DMS 273 (cell line): ENCODE measurements around the gene RBP3.

Experiments
- DNase-seq: peaks from one replicate; lab custom pipeline; 2025; ENCODE audit not compliant: unreplicated experiment; lab: John Stamatoyannopoulos, UW

RBP3 gene

DNA sequence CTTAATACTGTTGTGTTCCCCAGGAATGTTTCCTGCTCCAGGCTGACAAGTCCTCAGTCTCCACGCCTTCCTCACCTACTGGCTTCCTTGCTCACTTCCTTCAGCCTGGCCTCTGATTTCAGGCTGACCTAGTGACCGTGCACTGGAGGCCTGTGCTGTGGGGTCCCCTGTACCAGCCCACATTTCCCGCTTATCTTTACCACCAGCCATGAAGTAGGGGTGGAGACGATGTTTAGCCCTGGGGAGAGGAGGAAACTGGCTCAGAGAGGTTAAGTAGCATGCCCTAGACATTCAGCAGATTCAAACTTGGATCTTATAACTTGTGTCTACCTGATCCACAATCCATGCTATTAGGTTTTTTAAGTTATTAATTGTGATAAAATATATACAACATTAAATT, 40.7 kb downstream of the RBP3 start:
- no peak for DNase-seq

DNA sequence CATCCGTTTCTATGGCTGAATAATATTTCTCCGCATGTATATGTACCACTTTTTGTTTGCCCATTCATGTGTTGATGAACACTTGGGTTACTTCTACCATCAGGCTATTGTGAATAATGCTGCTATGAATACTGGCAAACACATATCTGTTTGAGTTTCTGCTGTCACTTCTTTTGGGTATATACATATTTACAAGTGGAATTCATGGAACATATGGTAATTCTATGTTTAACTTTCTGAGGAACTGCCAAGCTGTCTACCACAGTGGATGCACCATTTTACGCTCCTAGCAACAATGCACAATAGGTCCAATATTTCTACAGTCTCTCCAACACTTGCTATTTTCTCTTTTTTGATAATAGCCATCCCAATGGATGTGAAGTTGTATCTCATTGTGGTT, 41.5 kb downstream of the RBP3 start:
- DNase-seq = no peak

DNA sequence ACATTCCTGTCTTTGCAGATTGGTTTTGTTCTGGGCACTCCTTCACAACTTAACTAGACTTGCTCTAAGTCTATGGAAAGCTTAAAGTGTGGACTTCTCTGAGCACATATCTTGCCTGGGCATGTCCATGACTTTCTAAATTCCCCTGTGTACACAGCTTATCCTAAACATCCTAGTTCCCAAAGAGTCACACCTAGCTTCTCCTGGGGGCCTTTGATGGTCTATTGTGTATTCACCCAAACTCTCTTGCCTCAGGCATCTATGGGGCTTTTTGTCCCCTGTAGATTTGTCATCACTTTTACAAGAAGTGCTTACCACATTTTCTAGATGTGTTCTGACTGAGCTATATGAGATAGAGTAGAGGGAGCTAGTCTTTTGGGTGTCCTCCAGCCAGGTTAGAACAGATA, 48.2 kb downstream of the RBP3 start:
- DNase-seq = no peak

DNA sequence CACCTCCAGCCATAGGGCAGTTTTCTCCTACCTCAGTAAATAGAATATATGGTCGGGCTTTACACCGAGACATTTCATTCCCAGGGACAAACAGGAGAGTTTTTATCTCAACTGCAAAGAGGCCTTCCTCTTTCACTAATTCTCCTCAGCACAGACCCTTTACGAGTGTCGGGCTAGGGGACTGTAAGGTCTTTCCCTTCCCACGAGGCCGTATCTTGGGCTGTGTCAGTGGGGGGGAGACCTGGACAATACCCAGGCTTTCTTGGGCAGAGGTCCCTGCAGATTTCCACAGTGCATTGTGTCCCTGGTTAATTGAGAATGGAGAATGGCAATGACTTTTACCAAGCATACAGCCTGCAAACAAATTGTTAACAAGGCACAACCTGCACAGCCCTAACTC, 49.1 kb downstream of the RBP3 start:
- no peak for DNase-seq

DNA sequence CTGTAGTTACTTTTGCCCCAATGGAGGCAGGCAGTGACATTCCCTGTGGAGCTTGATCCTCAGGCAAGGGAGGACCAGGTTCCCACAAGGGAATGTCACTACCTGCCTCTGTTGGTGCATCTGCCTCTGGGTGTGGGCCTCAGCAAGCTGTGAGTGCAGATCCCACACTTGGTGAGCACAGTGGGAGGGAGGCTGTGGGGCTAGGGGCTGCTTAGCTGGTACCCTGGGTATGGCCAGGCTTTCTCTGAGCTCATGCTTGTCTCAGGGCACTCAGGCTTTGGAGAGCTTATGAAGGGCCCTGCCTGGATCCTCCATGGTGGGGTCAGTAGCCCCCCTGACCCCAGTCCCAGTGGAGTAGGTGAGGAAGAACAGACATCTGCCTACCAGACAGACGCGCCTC, 52.1 kb downstream of the RBP3 start:
- no peak for DNase-seq

DNA sequence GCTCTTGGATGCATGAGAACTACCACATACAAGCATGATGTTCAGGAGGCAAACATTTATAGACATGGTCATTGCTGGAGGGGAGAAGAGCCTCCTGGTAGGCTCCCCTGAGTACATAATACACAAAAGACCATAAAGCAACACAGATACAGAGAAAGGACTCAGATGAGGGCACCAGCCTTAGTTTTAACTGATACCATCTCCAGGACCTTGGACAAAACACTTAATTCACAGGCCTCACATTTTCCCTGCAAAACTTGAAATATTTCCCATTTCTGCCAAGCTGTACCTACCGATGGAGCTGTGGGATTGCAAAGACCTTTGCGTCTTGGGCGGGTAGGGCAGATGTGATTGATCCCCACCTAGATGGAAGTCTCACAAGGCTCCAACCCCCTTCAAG, 52.6 kb downstream of the RBP3 start:
- no peak for DNase-seq

DNA sequence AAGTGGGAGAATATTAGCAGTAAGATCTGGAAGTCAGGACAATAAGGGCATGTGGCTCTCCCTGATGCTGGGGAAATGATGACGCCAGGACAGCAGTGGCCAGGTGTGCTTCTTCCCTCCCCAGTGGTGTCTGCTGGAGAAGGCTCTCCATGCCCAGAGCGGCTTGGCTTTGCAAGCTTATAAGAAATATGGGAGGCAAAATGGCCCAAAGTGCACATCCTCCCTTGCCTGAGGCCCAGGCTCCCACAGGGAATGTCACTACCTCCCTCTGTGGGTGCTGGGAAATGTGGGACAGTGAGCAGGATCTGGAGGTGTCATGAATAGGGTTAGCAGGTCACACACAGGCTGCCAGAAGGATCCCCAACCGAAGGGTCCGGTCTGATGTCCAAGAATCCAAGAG, 53.0 kb downstream of the RBP3 start:
- no peak for DNase-seq

DNA sequence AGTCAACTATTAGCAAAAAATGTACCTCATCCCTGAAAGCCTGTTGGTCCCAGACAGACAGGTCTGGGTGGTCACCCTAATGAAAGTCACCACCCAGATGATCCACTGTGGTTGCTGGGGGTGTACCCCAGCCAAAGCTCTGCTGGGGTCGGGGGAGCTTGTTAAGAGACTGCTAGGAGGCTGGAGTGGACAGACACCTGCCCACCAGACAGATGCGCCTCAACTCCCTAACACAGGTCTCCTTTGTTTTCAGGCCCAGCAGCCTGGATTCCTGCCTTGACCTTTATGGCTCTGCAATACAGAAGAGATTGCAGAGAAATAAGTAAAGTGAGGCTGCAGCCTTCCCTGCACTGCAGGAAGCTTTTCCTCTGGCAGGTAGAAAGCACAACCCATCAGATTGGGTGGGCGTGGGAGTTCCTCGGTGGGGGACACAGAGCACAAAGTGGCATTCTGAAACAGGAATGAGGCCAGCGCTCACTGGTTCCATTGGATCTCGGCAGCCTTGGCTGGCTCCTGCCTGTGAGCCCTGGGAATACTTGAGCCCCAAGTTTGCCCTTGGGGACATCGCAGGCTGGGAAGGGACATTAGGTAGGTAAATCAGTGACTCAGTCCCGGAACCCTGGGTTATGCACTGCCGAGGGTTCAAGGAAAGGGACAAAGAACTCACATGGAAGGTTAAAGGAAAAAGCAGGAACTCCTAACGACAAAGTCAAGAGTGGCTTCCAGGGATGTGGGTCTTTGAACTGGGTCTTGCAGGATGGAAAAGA, 53.9 kb downstream of the RBP3 start:
- no peak for DNase-seq

DNA sequence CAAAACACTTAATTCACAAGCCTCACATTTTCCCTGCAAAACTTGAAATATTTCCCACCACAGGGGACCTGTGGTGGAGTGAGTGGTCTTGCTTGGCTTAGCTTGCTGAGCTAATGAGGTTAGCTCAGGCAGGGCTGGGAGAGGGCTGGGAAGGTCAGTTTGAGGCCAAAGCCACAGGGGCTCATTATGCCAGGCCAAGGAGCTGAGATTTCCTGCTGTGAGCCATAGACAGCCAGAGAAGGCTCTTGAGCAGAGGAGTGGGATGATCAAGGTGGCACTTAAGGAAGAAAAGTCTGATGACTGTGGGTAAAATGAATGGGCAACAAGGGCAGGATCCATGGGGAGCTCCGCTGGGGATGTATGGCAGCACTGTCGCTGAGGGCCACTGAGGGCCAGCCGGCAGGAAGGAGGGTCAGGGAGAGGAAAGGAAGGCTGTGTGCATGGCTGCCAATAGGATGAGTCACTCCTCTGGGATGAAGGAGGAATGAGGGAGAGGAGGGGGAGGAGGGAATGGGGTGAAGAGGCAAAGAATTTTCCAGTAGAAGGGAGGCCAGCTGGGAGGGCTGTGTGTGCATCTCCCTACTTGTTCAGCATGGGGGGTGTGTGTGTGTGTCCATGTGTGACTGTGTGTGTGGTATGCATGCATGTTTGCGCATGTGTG, 54.6 kb downstream of the RBP3 start:
- DNase-seq = peak; percentile 10

DNA sequence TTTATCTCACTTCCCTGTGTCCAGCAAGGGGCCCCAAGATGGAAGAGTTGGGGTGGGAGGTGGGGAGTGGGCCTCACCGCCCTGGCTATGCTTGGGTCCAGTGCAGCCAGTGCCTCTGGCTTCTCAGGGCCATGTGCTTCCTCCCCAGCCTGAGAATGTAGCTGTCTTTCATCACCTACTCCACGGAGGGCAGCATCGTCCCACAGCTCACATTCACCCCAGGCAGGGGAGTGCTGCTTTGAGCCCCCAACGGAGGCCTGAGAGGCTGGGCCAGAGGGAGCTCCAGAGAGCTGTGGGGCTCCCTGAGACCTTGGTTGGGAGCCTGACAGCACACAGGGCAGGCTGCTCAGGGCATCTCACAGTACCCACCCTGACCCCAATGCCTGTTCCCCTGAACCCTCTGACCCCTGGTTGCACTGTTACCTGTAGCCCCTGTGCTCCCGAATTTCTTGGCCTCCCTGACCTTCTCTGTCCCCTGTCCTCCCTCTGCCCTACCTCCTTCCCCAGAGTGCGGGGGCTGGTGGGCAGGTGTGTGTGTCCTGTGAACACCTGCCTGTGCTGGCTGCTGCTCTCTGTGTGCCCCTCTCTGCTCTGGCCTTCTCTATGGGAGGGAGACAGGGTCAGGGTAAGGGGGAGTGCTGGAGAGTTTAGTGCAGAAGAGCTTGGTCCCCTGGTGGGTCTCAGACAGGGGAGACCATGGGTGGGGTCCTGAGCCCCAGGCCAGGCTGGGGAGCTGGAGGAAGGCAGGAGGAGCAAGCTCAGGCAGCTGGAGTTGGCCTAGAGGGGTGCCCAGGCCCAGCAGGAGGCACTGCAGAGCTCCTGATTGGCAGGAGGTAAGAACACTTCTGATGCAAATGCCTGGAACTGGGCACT, 55.5 kb downstream of the RBP3 start:
- DNase-seq = peak; percentile 2

DNA sequence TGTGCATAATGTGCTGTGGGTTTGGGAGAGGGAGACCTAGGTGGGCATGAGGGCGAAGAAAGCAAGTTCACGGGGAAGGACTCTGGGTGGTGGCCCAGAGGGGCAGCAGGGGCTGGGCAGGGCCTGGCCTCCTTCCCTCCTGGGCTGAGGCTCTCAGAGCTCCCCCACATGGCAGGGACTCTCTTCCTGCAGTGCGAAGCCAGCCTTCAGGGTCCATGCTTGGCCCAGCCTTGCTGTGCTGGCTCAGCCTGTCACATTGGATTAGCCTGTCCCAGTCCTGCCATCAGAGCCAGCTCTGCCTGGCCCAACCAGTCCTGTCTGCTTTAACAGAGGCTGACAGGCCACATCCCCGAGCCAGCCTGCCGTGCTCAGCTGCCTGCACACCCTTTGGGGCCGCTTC, 56.3 kb downstream of the RBP3 start:
- DNase-seq = no peak

DNA sequence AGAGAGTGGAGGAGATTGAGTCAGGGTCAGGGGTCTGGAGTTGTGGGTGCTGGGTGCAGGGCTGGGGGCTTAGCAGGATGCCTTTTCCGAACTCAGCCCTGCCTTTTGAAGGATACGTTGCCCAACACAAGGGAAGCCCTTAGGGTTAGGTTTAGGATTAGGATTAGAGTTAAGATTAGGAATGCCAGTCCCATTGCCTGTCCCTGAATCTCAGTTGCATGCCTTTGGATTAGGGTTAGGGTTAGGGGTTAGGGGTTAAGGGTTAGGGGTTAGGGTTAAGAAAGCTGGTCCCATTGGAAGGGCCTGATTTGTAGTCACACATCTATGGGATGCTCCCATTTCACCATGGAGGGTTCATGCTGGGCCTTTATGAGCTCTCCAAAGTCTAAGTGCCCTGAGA, 56.8 kb downstream of the RBP3 start:
- no peak for DNase-seq

DNA sequence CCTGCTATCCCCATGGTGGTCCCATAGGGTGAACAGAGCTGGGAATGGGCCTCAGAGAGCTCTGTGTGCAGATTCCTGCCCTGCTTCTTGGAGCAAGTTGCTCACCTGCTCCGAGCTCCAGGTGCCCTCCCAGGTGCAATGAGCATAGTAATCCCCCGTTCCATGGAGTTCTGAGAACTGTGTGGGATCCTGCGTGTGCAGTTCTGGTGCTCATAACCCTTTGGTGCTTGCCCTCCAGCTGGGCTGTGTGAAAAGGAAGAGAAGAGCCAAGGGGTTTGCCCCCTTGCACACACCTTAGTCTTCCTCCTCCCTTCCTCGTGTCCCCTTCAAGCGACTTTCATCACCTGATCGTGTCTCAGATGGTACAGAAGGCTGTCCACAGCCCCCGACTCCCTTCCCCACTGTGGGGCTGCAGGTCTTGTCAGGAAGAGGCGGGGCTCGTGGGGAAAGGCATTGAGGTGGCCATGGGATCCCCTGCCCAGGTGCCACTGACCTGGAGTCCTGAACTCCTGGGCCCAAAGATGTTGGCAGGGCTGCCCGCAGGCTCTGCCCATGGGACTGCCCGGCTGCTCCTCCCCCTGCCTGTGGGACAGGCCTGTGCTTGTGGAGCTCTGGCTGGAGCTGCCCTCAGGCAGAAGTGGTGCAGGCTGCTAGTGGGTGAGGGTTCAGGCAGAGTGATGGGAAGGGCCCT, 57.8 kb downstream of the RBP3 start:
- no peak for DNase-seq

DNA sequence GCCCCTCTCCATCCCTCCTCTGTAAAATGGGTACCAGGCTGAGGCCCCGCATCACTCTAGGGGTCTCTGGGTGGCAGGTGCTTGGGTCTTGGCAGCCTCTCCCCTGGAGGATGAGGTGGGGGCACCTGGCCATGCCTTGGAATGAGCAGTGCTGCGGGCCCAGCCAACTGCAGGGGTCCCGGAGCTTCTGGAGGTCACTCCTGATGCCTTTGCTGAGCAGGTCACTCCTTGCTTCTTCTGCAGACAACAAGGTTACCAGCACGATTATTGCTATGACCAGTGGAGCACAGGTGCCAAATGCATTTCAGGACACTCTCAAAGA, 58.3 kb downstream of the RBP3 start:
- no peak for DNase-seq

DNA sequence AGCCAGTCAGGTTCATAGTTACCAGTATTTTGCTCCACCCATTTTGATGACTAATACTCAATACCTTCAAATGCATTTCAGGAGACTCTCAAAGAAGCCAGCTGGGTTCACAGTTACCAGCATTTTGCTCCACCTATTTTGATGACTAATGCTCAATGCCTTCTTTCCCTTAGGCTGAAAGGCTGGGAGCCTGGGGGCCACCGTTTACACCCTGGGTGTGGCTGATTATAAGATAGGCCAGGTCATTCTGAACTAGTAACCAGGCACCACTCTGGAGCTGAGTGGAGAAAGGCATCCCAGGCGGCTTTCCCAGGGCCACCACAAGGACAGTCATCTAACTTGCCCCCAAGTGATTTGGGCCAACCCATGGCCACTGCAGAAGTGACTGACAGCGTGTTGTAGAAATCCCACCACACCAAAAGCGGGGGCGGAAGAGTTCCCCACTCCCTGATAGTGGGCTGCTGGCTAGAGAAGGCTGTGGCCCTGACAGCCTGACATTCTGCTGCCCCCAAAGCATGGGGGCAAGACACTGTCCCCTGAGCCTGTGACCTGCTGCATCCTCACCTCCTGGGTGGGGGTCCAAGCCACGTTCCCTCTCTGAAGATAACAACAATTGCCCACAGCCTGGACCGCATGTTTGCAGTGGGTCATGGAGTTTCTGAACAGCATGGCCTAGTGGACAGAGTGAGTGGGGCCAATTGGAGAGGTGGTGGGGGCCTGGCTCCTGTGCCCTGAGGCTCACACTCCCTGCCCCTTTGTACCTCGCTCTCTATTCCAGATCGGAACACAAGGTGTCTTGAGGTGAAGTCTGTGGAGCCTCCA, 58.9 kb downstream of the RBP3 start:
- no peak for DNase-seq
